ENCODE measurements around the gene PPP2R2C.
A peak's percentile ranks its signal among the peaks of the same experiment; 100 is the strongest.

Gene PPP2R2C

DNA sequence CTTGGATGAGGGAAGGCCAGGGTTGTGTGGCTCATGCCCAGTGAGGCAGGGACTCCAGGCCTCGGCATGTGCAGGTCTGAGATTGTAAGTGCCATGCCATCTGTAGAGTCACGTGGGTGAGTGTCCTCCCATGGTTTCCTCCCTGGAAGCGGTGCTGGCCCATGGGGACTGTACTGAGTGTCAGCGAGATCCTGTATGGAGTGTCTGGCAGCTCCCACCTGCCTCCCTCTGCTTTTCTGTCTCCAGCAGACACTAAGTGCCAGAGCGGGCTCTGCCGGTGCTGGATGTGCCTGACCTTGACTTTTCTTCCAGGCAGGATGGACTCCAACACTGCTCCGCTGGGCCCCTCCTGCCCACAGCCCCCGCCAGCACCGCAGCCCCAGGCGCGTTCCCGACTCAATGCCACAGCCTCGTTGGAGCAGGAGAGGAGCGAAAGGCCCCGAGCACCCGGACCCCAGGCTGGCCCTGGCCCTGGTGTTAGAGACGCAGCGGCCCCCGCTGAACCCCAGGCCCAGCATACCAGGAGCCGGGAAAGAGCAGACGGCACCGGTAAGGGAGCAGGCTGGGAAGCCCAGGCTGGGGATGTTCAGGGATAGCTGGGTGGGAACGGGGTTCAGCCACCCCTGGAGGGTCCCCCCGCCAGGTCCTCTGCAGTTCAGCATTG is 195.1 kb downstream of the PPP2R2C start:
- no peak for DNase-seq (ENCODE audit: low spot score)
- TF ChIP-seq, protein P1, sequence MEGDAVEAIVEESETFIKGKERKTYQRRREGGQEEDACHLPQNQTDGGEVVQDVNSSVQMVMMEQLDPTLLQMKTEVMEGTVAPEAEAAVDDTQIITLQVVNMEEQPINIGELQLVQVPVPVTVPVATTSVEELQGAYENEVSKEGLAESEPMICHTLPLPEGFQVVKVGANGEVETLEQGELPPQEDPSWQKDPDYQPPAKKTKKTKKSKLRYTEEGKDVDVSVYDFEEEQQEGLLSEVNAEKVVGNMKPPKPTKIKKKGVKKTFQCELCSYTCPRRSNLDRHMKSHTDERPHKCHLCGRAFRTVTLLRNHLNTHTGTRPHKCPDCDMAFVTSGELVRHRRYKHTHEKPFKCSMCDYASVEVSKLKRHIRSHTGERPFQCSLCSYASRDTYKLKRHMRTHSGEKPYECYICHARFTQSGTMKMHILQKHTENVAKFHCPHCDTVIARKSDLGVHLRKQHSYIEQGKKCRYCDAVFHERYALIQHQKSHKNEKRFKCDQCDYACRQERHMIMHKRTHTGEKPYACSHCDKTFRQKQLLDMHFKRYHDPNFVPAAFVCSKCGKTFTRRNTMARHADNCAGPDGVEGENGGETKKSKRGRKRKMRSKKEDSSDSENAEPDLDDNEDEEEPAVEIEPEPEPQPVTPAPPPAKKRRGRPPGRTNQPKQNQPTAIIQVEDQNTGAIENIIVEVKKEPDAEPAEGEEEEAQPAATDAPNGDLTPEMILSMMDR (IDR thresholded peaks at IDR 0.05) = no peak
- Histone ChIP-seq H3K27ac (peak overlapping the region; percentile 63 to 97), H3K4me3 (no peak overlapping the region)

- DNase-seq (ENCODE audit: low spot score) = no peak
- H3K4me3 ChIP-seq = peak overlapping the region; percentile 45
- peak overlapping the region; percentile 63 to 97 for H3K27ac ChIP-seq
- TF ChIP-seq, protein P1 (IDR thresholded peaks at IDR 0.05) = no peak
These were observed 196.3 kb downstream of the PPP2R2C start for GRCh38 chr4:6275898-6276806.

DNA sequence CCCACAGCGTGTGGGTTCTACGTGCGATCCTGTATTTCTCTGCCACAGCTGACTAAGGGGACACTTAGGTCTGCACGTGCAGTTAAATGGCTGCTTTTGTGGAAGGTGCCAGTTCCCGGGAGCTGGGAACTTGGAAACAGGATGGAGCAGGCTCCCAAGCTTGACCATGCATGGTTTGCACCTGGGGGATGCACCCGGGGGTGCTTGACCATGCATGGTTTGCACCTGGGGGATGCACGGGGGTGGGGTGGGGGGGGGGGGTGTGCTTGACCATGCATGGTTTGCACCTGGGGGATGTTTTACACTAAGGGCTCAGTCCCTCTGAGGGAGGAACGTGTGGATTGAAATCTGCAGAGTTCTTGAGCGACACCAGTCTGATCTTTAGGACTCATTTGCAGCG is 197.1 kb downstream of the PPP2R2C start:
- no peak overlapping the region for H3K4me3 ChIP-seq
- TF ChIP-seq, protein P1 (IDR thresholded peaks at IDR 0.05) = no peak
- peak overlapping the region in 1 of 2 donors; percentile 97 for H3K27ac ChIP-seq
- DNase-seq (ENCODE audit: low spot score) = no peak

DNA sequence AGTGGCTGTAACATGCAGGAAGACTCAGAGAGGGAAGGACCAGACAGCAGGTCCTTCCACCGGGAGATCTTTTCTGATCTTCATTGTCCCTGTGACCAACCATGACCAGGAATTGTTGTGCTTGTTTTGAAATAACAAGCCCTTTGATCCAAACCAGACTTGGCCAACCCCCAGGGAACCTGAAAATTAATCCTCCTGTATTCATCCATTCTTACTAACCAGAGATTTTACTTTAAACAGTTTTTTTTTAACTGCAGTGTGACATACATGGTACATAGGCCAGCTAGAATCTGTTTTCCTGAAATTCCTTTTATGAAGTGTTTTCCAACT is 198.8 kb downstream of the PPP2R2C start:
- H3K27ac ChIP-seq = peak overlapping the region; percentile 92 to 97
- TF ChIP-seq, protein P1 (IDR thresholded peaks at IDR 0.05) = no peak
- H3K4me3 ChIP-seq = peak overlapping the region; percentile 61
- DNase-seq (ENCODE audit: low spot score) = no peak

DNA sequence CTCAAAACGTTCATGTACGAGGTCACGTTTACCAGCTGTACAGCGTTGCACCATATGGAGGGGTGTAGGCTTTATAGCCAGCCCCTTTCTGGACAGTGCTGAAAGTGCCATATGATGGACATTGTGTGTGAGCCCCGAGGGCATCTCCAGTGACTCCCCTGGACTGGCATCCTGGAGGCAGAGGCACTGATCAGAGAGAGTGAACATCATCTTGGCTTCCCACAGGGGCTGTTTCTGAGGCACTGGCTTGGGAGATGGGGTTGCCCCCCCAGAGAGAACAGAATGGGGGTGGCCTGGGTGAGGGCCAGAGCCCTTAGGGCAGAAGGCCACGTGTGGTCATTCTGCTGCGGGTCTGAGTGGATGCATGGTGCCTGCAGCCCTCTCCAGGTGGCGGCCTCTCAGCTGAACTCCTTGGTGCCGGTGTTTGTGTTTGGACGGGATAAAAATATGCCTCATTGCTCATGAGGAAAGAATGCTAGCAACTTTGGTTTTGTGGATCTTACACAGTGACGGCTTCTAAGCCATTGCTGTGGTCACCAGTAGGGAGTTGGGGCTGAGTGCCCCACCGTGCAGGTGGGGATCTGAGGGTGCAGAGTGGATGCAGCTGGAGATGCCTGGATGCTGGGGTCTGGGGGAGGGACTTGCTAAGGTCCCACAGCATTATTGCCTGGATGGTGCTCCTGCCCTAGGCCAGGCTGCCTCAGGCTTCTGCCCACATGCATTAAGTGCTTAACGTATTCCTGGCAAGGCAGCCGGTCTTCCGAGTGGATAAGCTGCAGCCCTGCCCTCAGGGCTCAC is 199.4 kb downstream of the PPP2R2C start:
- H3K4me3 ChIP-seq = peak overlapping the region; percentile 61
- peak overlapping the region; percentile 92 to 97 for H3K27ac ChIP-seq
- DNase-seq (ENCODE audit: low spot score) = no peak
- TF ChIP-seq, protein P1 (IDR thresholded peaks at IDR 0.05) = no peak

- TF ChIP-seq, protein P1 (IDR thresholded peaks at IDR 0.05) = no peak
- Histone ChIP-seq H3K27ac (peak overlapping the region; percentile 92 to 97), H3K4me3 (peak overlapping the region; percentile 90)
- DNase-seq (ENCODE audit: low spot score) = peak; percentile 86
These were observed 200.5 kb downstream of the PPP2R2C start for GRCh38 chr4:6271701-6272465.
